HEK293 (cell line): ENCODE measurements around the gene MAP3K13.

Source experiments
- KLF9 ChIP-seq: fragments of 450-650 bp; formaldehyde crosslinking; IDR thresholded peaks from 2 replicates; pipeline ENCODE4 v1.5.1; 2016; ENCODE audit warnings: missing biosample characterization, missing genetic modification characterization, low read depth
- MEIS1 ChIP-seq: sonication (generic); formaldehyde crosslinking; IDR thresholded peaks from 2 replicates; pipeline ENCODE4 v1.8.1; 2022; ENCODE audit warnings: missing genetic modification reagents, mild to moderate bottlenecking, borderline replicate concordance
- ZBTB21 ChIP-seq: fragments of 450-650 bp; formaldehyde crosslinking; IDR thresholded peaks from 2 replicates; pipeline ENCODE4 v1.5.1; 2017; ENCODE audit warnings: missing biosample characterization, missing genetic modification characterization
- ZFP41 ChIP-seq: fragments of 450-650 bp; formaldehyde crosslinking; IDR thresholded peaks from 2 replicates; pipeline ENCODE4 v1.5.1; 2016; ENCODE audit warnings: missing biosample characterization, missing genetic modification characterization, borderline replicate concordance
- ZNF174 ChIP-seq: fragments of 450-650 bp; formaldehyde crosslinking; IDR thresholded peaks from 2 replicates; pipeline ENCODE4 v1.5.0; 2017; ENCODE audit warnings: missing biosample characterization, mild to moderate bottlenecking, missing genetic modification characterization
- ZNF19 ChIP-seq: fragments of 450-650 bp; formaldehyde crosslinking; IDR thresholded peaks from 2 replicates; pipeline ENCODE4; 2016; ENCODE audit warnings: missing biosample characterization, missing genetic modification characterization, low read depth
- ZNF266 ChIP-seq: fragments of 450-650 bp; formaldehyde crosslinking; IDR thresholded peaks from 2 replicates; pipeline ENCODE4 v1.5.1; 2016; ENCODE audit warnings: missing biosample characterization, missing genetic modification characterization, low read depth
- ZNF335 ChIP-seq: fragments of 450-650 bp; formaldehyde crosslinking; conservative IDR thresholded peaks from 2 replicates; pipeline ENCODE4 v1.5.1; 2016; ENCODE audit warnings: missing biosample characterization, missing genetic modification characterization
- ZNF350 ChIP-seq: fragments of 450-650 bp; formaldehyde crosslinking; IDR thresholded peaks from 2 replicates; pipeline ENCODE4 v1.5.0; 2017; ENCODE audit warnings: missing biosample characterization, mild to moderate bottlenecking, missing genetic modification characterization
- ZNF529 ChIP-seq: fragments of 450-650 bp; formaldehyde crosslinking; IDR thresholded peaks from 2 replicates; pipeline ENCODE4 v1.5.1; 2017; ENCODE audit warnings: missing genetic modification characterization, missing biosample characterization; ENCODE audit not compliant: insufficient replicate concordance
- ZNF560 ChIP-seq: fragments of 450-650 bp; formaldehyde crosslinking; IDR thresholded peaks from 2 replicates; pipeline ENCODE4 v1.5.1; 2017; ENCODE audit warnings: missing biosample characterization, missing genetic modification characterization, borderline replicate concordance
- ZNF585B ChIP-seq: fragments of 450-650 bp; formaldehyde crosslinking; IDR thresholded peaks from 2 replicates; pipeline ENCODE4 v1.5.1; 2016; ENCODE audit warnings: missing biosample characterization, missing genetic modification characterization
- ZNF610 ChIP-seq: fragments of 450-650 bp; formaldehyde crosslinking; IDR thresholded peaks from 2 replicates; pipeline ENCODE4 v1.5.1; 2016; ENCODE audit warnings: missing biosample characterization, missing genetic modification characterization, borderline replicate concordance
- ZNF621 ChIP-seq: fragments of 450-650 bp; formaldehyde crosslinking; IDR thresholded peaks from 2 replicates; pipeline ENCODE4 v1.5.1; 2017; ENCODE audit warnings: missing biosample characterization, missing genetic modification characterization
- ZNF76 ChIP-seq: fragments of 450-650 bp; formaldehyde crosslinking; IDR thresholded peaks from 2 replicates; pipeline ENCODE4; 2016; ENCODE audit warnings: low read depth, missing biosample characterization, missing genetic modification characterization, borderline replicate concordance
- ZNF777 ChIP-seq: fragments of 450-650 bp; formaldehyde crosslinking; IDR thresholded peaks from 2 replicates; pipeline ENCODE4 v1.5.1; 2017; ENCODE audit warnings: missing biosample characterization, missing genetic modification characterization, borderline replicate concordance
- ZSCAN16 ChIP-seq: fragments of 450-650 bp; formaldehyde crosslinking; IDR thresholded peaks from 2 replicates; pipeline ENCODE4 v1.5.1; 2016; ENCODE audit warnings: missing biosample characterization, missing genetic modification characterization
- ZSCAN23 ChIP-seq: fragments of 450-650 bp; formaldehyde crosslinking; IDR thresholded peaks from 2 replicates; pipeline ENCODE4 v1.5.1; 2016; ENCODE audit warnings: missing biosample characterization, missing genetic modification characterization
- ZSCAN30 ChIP-seq: fragments of 450-650 bp; IDR thresholded peaks from 2 replicates; pipeline ENCODE4 v1.5.1; 2018; ENCODE audit warnings: missing biosample characterization, mild to moderate bottlenecking, missing genetic modification characterization, moderate library complexity
- TF ChIP-seq, protein P1 (sequence below): fragments of 450-650 bp; formaldehyde crosslinking; IDR thresholded peaks from 2 replicates; pipeline ENCODE4 v1.5.1; 2016; ENCODE audit warnings: missing biosample characterization, missing genetic modification characterization
- TF ChIP-seq, protein P2 (sequence below): fragments of 450-650 bp; formaldehyde crosslinking; IDR thresholded peaks from 2 replicates; pipeline ENCODE4 v1.5.1; 2017; ENCODE audit warnings: missing biosample characterization, mild to moderate bottlenecking, missing genetic modification characterization, moderate library complexity
- TF ChIP-seq, protein P3 (sequence below): fragments of 450-650 bp; formaldehyde crosslinking; IDR thresholded peaks from 2 replicates; pipeline ENCODE4 v1.5.1; 2017; ENCODE audit warnings: missing biosample characterization, missing genetic modification characterization
- TF ChIP-seq, protein P4 (sequence below): fragments of 450-650 bp; formaldehyde crosslinking; IDR thresholded peaks from 2 replicates; pipeline ENCODE4 v1.5.1; 2016; ENCODE audit warnings: missing biosample characterization, missing genetic modification characterization
- TF ChIP-seq, protein P5 (sequence below): fragments of 450-650 bp; formaldehyde crosslinking; IDR thresholded peaks from 2 replicates; pipeline ENCODE4 v1.5.1; 2017; ENCODE audit warnings: missing biosample characterization, missing genetic modification characterization
- TF ChIP-seq, protein P6 (sequence below): fragments of 450-650 bp; formaldehyde crosslinking; IDR thresholded peaks from 2 replicates; pipeline ENCODE4 v1.5.1; 2016; ENCODE audit warnings: missing biosample characterization, missing genetic modification characterization
- TF ChIP-seq, protein P7 (sequence below): fragments of 450-650 bp; formaldehyde crosslinking; conservative IDR thresholded peaks from 2 replicates; pipeline ENCODE4 v1.5.1; 2016; ENCODE audit warnings: low read depth, missing biosample characterization, missing genetic modification characterization

The MAP3K13 gene

DNA sequence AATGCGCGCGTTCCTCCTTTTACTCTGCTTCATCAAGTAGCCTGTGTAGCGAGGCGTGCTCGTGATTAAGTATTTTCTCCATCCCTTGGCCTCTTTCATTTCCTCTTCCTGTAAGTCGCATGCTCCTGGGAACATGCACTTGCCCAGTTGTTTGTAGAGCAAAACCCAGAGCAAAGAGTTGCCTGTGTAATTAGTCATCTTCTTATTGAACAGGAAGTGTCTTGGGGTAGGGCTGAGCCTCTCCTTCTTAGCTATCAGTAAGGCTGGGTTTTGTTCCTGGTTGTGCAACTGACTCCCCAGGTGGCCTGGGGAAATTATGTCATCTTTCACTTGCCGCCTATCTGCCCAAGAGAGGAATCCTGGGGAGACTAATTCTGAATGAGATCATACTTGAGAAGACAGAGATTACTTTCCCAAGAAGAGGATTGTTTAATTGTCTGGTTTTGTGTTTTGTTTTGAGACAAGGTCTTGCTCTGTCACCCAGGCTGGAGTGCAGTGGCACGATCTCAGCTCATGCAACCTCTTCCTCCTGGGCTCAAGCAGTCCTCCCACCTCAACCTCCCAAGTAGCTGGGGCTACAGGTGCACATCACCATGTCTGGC, 174.5 kb downstream of the MAP3K13 start (continued):
- TF ChIP-seq, protein P1, sequence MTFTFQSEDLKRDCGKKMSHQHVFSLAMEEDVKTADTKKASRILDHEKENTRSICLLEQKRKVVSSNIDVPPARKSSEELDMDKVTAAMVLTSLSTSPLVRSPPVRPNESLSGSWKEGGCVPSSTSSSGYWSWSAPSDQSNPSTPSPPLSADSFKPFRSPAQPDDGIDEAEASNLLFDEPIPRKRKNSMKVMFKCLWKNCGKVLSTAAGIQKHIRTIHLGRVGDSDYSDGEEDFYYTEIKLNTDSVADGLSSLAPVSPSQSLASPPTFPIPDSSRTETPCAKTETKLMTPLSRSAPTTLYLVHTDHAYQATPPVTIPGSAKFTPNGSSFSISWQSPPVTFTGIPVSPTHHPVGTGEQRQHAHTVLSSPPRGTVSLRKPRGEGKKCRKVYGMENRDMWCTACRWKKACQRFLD (tag by site-specific recombination): no peak
- TF ChIP-seq ZSCAN30 (tag by site-specific recombination) (peak; percentile 59; the same call in 1 of the 2 replicates), ZSCAN23 (tag by site-specific recombination) (peak; percentile 78; the same call in 1 of the 2 replicates), ZNF335 (tag by site-specific recombination) (no peak; the same call in 1 of the 2 replicates), KLF9 (tag by site-specific recombination) (no peak; the same call in 1 of the 2 replicates), ZNF266 (tag by site-specific recombination) (no peak), ZNF560 (no peak), ZNF777 (tag by site-specific recombination) (no peak), ZFP41 (tag by site-specific recombination) (no peak), ZNF529 (tag by site-specific recombination) (no peak), ZBTB21 (peak; percentile 92), ZNF621 (no peak), ZNF585B (no peak), ZNF610 (tag by site-specific recombination) (no peak), ZNF174 (tag by site-specific recombination) (no peak), ZNF76 (tag by site-specific recombination) (peak; percentile 24; the same call in 1 of the 2 replicates), ZNF350 (tag by site-specific recombination) (no peak), MEIS1 (no peak), ZSCAN16 (tag by site-specific recombination) (no peak), ZNF19 (no peak)
- TF ChIP-seq, protein P2, sequence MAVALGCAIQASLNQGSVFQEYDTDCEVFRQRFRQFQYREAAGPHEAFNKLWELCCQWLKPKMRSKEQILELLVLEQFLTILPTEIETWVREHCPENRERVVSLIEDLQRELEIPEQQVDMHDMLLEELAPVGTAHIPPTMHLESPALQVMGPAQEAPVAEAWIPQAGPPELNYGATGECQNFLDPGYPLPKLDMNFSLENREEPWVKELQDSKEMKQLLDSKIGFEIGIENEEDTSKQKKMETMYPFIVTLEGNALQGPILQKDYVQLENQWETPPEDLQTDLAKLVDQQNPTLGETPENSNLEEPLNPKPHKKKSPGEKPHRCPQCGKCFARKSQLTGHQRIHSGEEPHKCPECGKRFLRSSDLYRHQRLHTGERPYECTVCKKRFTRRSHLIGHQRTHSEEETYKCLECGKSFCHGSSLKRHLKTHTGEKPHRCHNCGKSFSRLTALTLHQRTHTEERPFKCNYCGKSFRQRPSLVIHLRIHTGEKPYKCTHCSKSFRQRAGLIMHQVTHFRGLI (tag by site-specific recombination): peak; percentile 88; the same call in 1 of the 2 replicates
- TF ChIP-seq, protein P3, sequence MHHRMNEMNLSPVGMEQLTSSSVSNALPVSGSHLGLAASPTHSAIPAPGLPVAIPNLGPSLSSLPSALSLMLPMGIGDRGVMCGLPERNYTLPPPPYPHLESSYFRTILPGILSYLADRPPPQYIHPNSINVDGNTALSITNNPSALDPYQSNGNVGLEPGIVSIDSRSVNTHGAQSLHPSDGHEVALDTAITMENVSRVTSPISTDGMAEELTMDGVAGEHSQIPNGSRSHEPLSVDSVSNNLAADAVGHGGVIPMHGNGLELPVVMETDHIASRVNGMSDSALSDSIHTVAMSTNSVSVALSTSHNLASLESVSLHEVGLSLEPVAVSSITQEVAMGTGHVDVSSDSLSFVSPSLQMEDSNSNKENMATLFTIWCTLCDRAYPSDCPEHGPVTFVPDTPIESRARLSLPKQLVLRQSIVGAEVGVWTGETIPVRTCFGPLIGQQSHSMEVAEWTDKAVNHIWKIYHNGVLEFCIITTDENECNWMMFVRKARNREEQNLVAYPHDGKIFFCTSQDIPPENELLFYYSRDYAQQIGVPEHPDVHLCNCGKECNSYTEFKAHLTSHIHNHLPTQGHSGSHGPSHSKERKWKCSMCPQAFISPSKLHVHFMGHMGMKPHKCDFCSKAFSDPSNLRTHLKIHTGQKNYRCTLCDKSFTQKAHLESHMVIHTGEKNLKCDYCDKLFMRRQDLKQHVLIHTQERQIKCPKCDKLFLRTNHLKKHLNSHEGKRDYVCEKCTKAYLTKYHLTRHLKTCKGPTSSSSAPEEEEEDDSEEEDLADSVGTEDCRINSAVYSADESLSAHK (tag by site-specific recombination): 0 out of 2 replicates have a peak, but pooled peaks have one; percentile 12
- TF ChIP-seq, protein P4, sequence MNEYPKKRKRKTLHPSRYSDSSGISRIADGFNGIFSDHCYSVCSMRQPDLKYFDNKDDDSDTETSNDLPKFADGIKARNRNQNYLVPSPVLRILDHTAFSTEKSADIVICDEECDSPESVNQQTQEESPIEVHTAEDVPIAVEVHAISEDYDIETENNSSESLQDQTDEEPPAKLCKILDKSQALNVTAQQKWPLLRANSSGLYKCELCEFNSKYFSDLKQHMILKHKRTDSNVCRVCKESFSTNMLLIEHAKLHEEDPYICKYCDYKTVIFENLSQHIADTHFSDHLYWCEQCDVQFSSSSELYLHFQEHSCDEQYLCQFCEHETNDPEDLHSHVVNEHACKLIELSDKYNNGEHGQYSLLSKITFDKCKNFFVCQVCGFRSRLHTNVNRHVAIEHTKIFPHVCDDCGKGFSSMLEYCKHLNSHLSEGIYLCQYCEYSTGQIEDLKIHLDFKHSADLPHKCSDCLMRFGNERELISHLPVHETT (tag by site-specific recombination): peak; percentile 86
- TF ChIP-seq, protein P5, sequence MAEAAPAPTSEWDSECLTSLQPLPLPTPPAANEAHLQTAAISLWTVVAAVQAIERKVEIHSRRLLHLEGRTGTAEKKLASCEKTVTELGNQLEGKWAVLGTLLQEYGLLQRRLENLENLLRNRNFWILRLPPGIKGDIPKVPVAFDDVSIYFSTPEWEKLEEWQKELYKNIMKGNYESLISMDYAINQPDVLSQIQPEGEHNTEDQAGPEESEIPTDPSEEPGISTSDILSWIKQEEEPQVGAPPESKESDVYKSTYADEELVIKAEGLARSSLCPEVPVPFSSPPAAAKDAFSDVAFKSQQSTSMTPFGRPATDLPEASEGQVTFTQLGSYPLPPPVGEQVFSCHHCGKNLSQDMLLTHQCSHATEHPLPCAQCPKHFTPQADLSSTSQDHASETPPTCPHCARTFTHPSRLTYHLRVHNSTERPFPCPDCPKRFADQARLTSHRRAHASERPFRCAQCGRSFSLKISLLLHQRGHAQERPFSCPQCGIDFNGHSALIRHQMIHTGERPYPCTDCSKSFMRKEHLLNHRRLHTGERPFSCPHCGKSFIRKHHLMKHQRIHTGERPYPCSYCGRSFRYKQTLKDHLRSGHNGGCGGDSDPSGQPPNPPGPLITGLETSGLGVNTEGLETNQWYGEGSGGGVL (tag by site-specific recombination): peak; percentile 69
- TF ChIP-seq, protein P6, sequence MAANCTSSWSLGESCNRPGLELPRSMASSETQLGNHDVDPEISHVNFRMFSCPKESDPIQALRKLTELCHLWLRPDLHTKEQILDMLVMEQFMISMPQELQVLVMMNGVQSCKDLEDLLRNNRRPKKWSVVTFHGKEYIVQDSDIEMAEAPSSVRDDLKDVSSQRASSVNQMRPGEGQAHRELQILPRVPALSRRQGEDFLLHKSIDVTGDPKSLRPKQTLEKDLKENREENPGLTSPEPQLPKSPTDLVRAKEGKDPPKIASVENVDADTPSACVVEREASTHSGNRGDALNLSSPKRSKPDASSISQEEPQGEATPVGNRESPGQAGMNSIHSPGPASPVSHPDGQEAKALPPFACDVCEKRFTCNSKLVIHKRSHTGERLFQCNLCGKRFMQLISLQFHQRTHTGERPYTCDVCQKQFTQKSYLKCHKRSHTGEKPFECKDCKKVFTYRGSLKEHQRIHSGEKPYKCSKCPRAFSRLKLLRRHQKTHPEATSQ (tag by site-specific recombination): no peak
- TF ChIP-seq, protein P7, sequence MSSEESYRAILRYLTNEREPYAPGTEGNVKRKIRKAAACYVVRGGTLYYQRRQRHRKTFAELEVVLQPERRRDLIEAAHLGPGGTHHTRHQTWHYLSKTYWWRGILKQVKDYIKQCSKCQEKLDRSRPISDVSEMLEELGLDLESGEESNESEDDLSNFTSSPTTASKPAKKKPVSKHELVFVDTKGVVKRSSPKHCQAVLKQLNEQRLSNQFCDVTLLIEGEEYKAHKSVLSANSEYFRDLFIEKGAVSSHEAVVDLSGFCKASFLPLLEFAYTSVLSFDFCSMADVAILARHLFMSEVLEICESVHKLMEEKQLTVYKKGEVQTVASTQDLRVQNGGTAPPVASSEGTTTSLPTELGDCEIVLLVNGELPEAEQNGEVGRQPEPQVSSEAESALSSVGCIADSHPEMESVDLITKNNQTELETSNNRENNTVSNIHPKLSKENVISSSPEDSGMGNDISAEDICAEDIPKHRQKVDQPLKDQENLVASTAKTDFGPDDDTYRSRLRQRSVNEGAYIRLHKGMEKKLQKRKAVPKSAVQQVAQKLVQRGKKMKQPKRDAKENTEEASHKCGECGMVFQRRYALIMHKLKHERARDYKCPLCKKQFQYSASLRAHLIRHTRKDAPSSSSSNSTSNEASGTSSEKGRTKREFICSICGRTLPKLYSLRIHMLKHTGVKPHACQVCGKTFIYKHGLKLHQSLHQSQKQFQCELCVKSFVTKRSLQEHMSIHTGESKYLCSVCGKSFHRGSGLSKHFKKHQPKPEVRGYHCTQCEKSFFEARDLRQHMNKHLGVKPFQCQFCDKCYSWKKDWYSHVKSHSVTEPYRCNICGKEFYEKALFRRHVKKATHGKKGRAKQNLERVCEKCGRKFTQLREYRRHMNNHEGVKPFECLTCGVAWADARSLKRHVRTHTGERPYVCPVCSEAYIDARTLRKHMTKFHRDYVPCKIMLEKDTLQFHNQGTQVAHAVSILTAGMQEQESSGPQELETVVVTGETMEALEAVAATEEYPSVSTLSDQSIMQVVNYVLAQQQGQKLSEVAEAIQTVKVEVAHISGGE: no peak
